DND-41 (cell line): ENCODE measurements around the gene SMARCD2.

Experiments
- EZH2 ChIP-seq: IDR thresholded peaks from 3 replicates; pipeline ENCODE4 v1.6.1; 2012; ENCODE audit warnings: borderline replicate concordance, low read depth, mild to moderate bottlenecking, moderate library complexity, low read length, inconsistent platforms; ENCODE audit not compliant: severe bottlenecking
- TF ChIP-seq, protein P1 (sequence below): IDR thresholded peaks from 2 replicates; pipeline ENCODE4 v1.5.1; 2012; ENCODE audit warnings: borderline replicate concordance, low read length, moderate library complexity, mild to moderate bottlenecking; ENCODE audit not compliant: poor library complexity, severe bottlenecking; ENCODE audit errors: extremely low read depth

DNA sequence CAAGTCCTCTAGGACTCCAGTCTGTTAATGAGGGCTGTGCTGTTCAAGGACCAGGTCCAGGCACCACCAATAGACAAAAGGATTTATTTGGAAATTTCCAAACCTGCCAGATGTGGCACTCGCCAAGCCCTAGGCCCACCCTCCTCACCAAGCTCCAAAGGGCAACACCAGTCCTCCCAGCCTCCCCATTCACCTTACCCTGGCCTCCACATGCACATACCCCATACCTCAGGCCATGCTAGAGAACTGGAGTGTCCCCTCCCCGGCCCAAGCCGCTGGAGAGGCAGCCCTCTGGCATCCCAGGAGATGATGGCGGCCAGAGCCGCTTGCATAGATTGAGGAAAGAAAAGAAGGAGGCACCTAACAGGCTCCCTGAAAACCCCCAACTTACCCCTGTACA lies 10.5 kb downstream of the SMARCD2 start:
- TF ChIP-seq, protein P1, sequence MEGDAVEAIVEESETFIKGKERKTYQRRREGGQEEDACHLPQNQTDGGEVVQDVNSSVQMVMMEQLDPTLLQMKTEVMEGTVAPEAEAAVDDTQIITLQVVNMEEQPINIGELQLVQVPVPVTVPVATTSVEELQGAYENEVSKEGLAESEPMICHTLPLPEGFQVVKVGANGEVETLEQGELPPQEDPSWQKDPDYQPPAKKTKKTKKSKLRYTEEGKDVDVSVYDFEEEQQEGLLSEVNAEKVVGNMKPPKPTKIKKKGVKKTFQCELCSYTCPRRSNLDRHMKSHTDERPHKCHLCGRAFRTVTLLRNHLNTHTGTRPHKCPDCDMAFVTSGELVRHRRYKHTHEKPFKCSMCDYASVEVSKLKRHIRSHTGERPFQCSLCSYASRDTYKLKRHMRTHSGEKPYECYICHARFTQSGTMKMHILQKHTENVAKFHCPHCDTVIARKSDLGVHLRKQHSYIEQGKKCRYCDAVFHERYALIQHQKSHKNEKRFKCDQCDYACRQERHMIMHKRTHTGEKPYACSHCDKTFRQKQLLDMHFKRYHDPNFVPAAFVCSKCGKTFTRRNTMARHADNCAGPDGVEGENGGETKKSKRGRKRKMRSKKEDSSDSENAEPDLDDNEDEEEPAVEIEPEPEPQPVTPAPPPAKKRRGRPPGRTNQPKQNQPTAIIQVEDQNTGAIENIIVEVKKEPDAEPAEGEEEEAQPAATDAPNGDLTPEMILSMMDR: no peak
- TF ChIP-seq EZH2: no peak
